Osteocyte (in vitro differentiated cells): Measurements from ENCODE around the gene MYL6B. TPM values are rescaled to one million over a fixed set of nuclear protein-coding genes. Genes with fewer than 3 reads are reported as not detected.

ENCODE experiments used
- DNase-seq: peaks from one replicate; pipeline ENCODE4 v3.0.0; 2021; ENCODE audit warnings: mixed read lengths; ENCODE audit not compliant: unreplicated experiment; ENCODE audit errors: extremely low spot score
- H3K27ac Mint-ChIP-seq: one replicate; pipeline ENCODE4 v1.8.0; 2021; ENCODE audit warnings: mild to moderate bottlenecking, mixed read lengths; ENCODE audit not compliant: unreplicated experiment
- H3K27me3 Mint-ChIP-seq: one replicate; pipeline ENCODE4 v1.8.0; 2021; ENCODE audit warnings: mixed read lengths; ENCODE audit not compliant: unreplicated experiment
- H3K36me3 Mint-ChIP-seq: one replicate; pipeline ENCODE4 v1.8.0; 2021; ENCODE audit warnings: mixed read lengths; ENCODE audit not compliant: unreplicated experiment
- H3K4me1 Mint-ChIP-seq: one replicate; pipeline ENCODE4 v1.8.0; 2021; ENCODE audit warnings: mixed read lengths; ENCODE audit not compliant: unreplicated experiment
- H3K4me3 Mint-ChIP-seq: one replicate; pipeline ENCODE4 v1.8.0; 2021; ENCODE audit warnings: mild to moderate bottlenecking, moderate library complexity, mixed read lengths; ENCODE audit not compliant: unreplicated experiment
- H3K9me3 Mint-ChIP-seq: one replicate; pipeline ENCODE4 v1.8.0; 2021; ENCODE audit warnings: mixed read lengths; ENCODE audit not compliant: unreplicated experiment
- total RNA-seq: library from RNA; stranded (reverse); gene quantifications from 2 replicates; pipeline ENCODE4 v1.2.1, GENCODE V29; 2021
- TF ChIP-seq, protein P1 (sequence below): fragments of 200-600 bp; sonication (generic); IDR thresholded peaks from 2 replicates; pipeline ENCODE4 v1.5.0; 2021; ENCODE audit warnings: antibody characterized with exemption, mild to moderate bottlenecking, moderate library complexity

The MYL6B gene
- total RNA-seq, 1 donor from 2014 or later = 123 TPM

DNA sequence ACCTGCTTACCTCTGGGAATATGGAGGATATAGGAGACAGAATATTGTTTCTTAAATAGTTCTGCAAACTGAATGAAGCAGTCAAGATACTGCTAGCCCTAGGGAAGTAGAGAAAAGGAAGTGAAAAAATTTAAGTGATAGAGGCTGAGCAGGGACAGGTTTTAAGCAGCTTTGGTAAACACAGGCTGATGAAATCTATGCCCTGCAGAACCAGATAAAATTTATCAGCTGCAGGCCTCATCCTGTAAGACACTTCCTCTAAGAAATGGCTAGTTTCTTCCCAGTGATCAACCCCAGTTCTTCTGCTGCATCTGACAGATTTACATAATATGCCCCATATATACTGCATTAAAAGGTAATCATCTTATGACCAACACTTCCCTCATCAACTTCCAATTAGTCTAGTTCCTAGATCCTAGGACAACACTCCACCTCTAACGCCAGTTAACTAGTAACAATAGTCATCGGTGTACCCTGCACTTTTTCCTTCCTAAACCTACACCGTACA is 25.6 kb upstream of the MYL6B start:
- no peak for DNase-seq
- H3K27ac Mint-ChIP-seq = peak overlapping the region; percentile 90
- TF ChIP-seq, protein P1, sequence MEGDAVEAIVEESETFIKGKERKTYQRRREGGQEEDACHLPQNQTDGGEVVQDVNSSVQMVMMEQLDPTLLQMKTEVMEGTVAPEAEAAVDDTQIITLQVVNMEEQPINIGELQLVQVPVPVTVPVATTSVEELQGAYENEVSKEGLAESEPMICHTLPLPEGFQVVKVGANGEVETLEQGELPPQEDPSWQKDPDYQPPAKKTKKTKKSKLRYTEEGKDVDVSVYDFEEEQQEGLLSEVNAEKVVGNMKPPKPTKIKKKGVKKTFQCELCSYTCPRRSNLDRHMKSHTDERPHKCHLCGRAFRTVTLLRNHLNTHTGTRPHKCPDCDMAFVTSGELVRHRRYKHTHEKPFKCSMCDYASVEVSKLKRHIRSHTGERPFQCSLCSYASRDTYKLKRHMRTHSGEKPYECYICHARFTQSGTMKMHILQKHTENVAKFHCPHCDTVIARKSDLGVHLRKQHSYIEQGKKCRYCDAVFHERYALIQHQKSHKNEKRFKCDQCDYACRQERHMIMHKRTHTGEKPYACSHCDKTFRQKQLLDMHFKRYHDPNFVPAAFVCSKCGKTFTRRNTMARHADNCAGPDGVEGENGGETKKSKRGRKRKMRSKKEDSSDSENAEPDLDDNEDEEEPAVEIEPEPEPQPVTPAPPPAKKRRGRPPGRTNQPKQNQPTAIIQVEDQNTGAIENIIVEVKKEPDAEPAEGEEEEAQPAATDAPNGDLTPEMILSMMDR = no peak

DNA sequence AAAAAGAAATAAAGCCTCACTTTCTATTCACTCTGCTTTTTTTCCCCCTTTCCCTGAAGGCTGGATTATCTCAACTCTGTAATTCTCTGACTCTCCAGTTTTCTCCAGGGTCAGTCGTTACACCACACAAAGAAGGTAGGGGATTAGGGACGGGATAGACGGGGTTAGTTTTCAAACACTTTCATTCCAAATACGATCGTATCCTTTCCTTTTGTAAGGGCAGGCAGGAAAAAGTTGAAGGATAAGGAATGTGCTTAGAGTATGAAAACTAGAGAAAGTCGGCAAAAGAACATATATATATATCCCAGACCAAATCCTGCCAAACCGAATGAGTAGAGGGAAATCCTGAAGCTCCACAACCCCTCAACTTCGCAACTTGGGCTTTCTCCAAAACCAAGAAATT is 24.9 kb upstream of the MYL6B start:
- H3K27me3 Mint-ChIP-seq = no peaks in the 10 kb centered on the region
- no peaks in the 10 kb centered on the region for H3K9me3 Mint-ChIP-seq
- H3K36me3 Mint-ChIP-seq = peaks cover 15% of the 10 kb centered on the region
- H3K4me3 Mint-ChIP-seq = peak overlapping the region; percentile 98
- peaks cover 36% of the 10 kb centered on the region for H3K4me1 Mint-ChIP-seq
- no peak for DNase-seq
- H3K27ac Mint-ChIP-seq = peak overlapping the region; percentile 90
- TF ChIP-seq, protein P1 = no peak

More for the DNA sequence above, 25.6 kb upstream of the MYL6B start:
- H3K4me1 Mint-ChIP-seq = peaks cover 36% of the 10 kb centered on the region
- no peaks in the 10 kb centered on the region for H3K9me3 Mint-ChIP-seq
- no peaks in the 10 kb centered on the region for H3K27me3 Mint-ChIP-seq
- H3K4me3 Mint-ChIP-seq = peak overlapping the region; percentile 98
- peaks cover 8% of the 10 kb centered on the region for H3K36me3 Mint-ChIP-seq

DNA sequence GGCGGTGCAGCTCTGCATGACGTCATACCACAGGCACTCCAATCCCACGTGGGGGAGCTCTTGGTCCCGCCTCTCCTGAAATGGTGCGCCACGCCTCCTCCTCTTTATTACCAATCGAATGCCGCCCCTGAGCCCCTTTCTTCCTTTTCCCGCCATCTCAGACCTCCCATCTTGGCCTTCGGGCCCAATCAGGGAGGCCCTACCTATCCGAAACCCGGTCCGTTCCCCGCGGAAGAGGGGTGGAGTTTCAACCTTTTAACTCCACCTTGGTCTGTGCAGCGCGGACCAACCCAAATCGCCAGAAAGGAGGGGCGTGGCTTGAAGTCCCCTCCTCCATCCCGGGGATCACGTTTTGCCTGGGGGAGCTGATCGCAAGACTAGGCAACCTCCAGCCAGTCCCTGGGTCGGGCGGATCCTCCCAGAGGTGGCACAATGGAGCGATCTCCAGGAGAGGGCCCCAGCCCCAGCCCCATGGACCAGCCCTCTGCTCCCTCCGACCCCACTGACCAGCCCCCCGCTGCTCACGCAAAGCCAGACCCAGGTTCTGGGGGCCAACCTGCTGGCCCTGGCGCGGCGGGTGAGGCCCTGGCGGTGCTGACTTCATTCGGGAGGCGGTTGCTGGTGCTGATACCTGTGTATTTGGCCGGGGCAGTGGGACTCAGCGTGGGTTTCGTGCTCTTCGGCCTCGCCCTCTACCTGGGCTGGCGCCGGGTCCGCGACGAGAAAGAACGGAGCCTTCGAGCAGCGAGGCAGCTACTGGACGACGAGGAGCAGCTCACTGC is 24.3 kb upstream of the MYL6B start, which contains the start of gene ESYT1:
Gene ESYT1, plus strand, starts transcription at position 380 of the 782 bp plus-strand sequence. Its CDS starts 53 bp downstream, at position 433.
- DNase-seq = peak; percentile 99
- no peaks in the 10 kb centered on the region for H3K9me3 Mint-ChIP-seq
- peak within 1 kb of the TSS; percentile 98 for H3K4me3 Mint-ChIP-seq
- peaks cover 16% of the 10 kb centered on the region for H3K36me3 Mint-ChIP-seq
- no peaks in the 10 kb centered on the region for H3K27me3 Mint-ChIP-seq
- peak within 1 kb of the TSS; percentile 90 for H3K27ac Mint-ChIP-seq
- H3K4me1 Mint-ChIP-seq = peaks cover 36% of the 10 kb centered on the region
- TF ChIP-seq, protein P1 = no peak

DNA sequence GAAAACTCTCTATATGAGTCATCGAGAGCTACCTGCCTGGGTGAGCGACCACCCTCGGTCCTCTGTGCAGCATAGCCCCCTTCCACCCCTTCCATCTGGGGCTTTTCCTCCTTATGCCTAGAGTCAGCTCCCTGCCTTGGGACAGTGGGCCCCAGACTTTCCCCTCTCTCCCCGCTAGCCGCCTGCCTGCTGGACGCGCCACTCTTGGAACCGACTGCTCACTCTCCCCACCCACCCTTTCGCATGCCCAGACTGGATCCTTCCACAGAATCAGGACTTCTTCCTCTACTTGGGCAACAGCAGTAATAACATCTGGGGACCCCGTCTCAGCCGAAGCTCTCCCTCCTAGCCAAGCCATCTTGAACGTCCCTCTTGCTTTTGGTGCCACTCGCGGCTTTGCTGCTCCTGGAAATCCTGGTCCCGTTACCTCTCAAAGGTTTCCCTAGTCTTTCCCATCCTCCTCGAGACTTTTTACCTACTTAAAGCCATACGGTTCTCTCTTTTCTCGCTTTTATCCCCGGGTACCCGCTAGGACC is 23.6 kb upstream of the MYL6B start:
- Mint-ChIP-seq H3K4me3 (peak overlapping the region; percentile 98), H3K27ac (peak overlapping the region; percentile 90), H3K9me3 (no peaks in the 10 kb centered on the region), H3K27me3 (no peaks in the 10 kb centered on the region), H3K36me3 (peaks cover 22% of the 10 kb centered on the region), H3K4me1 (peaks cover 36% of the 10 kb centered on the region)
- TF ChIP-seq, protein P1 = no peak
- no peak for DNase-seq
